ENCODE results near the gene CLIC4.
"Not testable (repeated sequence)": the region's sequence is repeated elsewhere in the genome, so short reads cannot be mapped to it uniquely, and the experiment has no call there.

CLIC4 gene

GRCh38 chr1:24748191-24749121 is 3.2 kb downstream of the CLIC4 start:
- no peak for DNase-seq

- no peak for DNase-seq
These were observed 4.0 kb downstream of the CLIC4 start for GRCh38 chr1:24749252-24749651.

GRCh38 chr1:24749886-24750285 is 4.6 kb downstream of the CLIC4 start:
- DNase-seq: no peak

- DNase-seq: no peak
These were observed 6.6 kb downstream of the CLIC4 start for GRCh38 chr1:24751833-24752232.

DNA sequence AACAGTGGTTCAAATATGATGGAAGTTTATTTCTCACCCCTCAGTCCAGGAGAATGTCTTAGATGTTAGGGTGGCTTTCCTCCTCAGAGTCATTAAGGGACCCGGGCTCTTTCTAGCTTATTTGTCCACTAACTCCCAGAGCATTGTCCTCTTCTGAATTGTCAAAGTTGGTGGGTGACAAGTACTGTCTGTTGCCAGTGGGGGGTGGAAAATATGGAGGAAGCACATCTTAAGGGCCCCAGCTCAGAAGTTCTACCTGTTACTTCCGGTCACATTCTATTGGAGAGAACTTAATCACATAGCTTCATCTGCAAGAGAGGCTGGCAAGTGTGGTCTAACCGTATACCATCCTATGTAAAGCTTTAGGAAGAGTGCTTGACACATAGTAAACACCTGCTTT is 7.1 kb downstream of the CLIC4 start:
- no peak for DNase-seq

DNA sequence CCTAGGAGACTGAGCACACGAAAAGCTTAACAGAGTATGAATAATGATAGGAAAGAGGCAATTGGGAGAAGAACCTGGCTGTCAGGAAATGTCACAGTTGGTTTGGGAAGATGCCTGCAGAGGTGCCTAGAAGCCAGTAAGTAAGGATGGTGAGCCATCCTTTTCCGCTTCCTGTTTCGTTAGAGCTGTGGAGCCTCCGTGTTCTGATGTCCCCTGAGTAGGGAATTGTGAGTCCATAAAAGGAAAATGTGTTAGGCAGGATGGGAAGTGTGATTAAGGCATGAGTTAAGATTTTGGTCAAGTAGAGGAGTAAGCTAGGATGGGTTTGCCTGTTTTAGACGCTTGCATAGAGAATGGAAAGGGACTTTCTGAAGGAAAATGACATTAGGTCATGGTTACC is 9.0 kb downstream of the CLIC4 start:
- DNase-seq: no peak

- not testable (repeated sequence) for DNase-seq
These were observed 10.1 kb downstream of the CLIC4 start for GRCh38 chr1:24755323-24755722.

GRCh38 chr1:24756395-24756794 is 11.1 kb downstream of the CLIC4 start:
- no peak for DNase-seq

DNA sequence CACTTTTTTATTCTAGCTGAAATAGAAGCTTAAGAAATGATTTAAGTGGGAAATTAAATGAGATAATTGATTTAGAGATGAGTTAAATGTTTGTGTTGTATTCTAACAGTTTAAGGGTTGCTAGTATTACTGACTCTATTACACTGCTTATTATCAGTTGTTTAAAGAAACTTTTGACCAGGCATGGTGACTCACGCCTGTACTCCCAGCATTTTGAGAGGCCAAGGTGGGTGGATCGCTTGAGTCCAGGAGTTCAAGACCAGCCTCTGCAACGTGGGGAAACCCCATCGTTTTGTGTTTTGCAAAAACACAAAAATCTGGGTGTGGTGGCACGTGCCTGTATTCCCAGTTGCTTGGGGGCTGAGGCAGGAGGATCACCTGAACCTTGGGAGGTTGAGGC is 14.2 kb downstream of the CLIC4 start:
- DNase-seq: no peak

- no peak for DNase-seq
These were observed 16.3 kb downstream of the CLIC4 start for GRCh38 chr1:24761582-24761981.

- DNase-seq: peak; percentile 85
These were observed 17.0 kb downstream of the CLIC4 start for GRCh38 chr1:24762133-24762676.

DNA sequence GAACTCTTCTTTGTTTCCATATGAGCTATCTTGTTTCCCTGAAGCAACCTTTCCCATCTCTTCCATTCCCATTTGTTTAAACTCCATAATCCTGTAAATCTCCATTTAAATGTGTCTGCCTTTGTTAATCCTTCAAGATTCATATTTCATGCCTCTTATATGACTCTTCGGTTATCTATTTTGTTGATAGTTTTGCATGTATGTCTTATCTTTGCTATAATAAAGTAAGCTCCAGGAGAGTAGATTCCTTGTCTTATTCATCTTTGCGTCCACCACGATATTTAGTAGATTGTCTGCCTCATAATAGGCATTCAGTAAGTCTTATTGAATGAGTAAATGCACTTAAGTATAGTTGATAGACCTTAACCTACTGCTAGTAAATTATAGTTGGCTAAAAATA is 18.4 kb downstream of the CLIC4 start:
- DNase-seq: no peak

DNA sequence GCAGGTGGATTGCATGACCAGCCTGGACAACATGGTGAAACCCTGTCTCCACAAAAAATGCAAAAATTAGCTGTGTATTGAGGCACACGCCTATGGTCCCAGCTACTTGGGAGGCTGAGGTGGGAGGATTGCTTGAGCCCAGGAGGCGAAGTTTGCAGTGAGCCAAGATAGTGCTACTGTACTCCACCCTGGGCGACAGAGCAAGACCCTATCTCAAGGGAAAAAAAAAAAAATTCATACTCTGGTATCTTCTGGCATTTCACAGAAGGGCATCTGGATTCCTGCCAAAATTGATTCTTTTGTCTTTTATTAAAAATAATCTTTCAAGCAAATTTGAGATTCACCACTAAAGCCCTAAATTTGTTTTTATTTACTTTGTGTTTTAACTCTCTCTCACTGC is 19.2 kb downstream of the CLIC4 start:
- DNase-seq: no peak

- no peak for DNase-seq
These were observed 19.6 kb downstream of the CLIC4 start for GRCh38 chr1:24764848-24765247.

DNA sequence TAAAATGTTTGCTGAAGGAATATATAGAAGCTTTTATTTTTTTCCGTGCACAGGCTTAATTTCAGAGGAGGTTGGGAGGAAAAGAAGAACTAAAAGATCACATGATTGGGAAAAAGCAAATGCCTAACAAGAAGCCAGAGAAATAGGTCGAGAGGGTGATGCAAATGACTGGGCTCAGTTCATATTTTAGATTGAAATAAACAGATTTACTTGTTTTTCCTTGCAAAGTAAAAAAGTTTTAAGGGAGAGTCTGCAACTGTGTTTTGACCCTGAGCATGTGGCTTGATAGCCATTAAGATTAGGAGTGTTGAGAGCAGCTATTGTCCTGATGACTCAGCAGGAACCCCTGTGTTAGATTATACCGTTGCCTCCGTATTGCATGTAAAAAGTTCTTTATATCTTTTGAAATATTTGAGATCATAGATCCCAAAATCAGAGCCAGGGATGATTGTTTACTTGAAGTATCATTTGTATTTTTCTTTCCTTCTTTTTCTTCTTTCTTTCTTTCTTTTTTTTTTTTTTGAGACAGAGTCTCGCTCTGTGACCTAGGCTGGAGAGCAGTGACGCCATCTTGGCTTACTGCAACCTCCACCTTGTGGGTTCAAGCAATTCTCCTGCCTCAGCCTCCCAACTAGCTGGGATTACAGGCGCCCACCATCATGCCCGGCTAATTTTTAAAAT is 20.2 kb downstream of the CLIC4 start:
- no peak for DNase-seq

GRCh38 chr1:24767351-24767750 is 22.1 kb downstream of the CLIC4 start:
- DNase-seq: no peak

DNA sequence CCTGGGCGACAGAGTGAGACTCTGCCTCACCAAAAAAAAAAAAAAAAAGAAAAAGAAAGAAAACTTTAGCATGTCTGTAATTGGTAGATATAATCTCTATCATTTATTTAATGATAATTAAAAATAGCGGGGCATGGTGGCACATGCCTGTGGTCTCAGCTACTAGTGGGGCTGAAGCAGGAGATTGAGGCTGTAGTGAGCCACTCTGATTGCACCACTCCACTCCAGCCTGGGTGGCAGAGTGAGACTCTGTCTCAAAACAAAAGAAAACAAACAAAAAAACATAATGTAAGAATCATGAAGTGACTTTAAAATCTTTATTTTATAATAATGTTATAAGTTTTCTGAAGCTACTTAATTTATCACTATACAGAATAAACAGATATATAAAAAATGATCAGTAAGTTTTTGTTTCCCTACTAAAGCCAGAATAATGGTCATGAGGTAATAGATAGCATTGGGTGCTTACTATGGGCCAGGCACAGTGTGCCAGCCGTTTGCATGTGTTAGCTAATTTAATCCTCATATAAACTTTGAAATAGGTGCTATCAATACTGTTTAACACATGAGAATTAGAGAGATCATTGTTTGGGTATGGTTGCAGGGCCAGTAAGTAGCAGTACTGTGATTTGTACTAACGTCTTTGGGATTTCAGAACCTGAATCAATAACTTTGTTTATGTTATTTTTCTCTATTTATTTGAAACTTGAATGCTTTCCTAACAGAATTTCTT is 23.8 kb downstream of the CLIC4 start:
- DNase-seq: no peak

- peak; percentile 69 for DNase-seq
These were observed 24.7 kb downstream of the CLIC4 start for GRCh38 chr1:24769656-24770651.

DNA sequence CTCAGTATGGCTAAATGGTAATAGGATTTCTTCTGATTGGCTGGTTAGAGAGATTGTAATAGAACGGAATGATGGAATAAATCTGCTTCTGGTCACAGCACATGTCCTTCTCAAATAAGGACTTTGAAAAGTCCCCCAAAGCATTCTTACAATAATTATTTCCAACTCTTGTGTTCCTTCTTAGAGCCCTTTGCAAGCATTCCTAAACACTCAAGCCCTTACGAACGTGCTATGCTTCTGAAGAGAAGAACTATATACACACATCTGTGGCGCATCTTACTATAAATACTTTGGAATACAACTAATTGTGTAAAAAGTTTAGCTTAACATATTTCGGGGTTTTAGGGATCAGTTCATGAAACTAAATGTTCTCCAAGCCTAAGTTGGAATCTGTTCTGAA is 25.6 kb downstream of the CLIC4 start:
- no peak for DNase-seq

DNA sequence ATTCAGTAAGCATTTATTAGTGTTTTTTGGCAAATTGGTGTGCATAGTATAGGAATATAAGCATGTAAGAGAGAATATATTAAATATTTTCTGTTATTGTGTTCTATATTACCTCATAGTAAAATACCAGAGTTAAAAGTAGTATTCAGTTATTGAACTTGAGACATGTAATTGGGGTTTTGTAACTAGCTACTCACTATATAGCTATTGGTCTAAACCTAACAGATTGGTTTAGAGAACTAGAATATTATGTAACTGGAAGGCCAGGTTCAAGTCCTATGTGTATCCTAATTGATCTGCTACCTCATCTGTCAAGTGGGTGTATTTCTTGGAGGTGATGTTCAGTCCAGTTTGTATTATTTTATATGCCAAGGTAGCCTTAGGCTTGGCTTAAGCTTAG is 26.3 kb downstream of the CLIC4 start:
- DNase-seq: no peak

DNA sequence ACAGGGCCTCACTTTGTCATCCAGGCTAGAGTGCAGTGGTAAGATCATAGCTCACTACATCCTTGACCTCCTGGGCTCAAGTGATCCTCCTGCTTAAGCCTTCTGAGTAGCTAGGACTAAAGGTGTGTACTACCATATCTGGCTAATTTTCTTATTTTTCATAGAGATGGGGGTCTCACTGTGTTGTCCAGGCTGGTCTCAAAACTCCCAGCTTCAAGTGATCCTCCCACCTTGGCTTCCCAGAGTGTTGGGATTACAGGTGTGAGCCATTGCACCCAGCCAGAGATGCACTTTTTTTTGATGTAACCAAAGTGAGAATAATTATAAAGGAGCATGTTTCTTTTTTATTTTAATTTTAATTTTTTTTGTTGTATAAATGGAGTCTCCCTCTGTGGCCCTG is 28.4 kb downstream of the CLIC4 start:
- DNase-seq: no peak

DNA sequence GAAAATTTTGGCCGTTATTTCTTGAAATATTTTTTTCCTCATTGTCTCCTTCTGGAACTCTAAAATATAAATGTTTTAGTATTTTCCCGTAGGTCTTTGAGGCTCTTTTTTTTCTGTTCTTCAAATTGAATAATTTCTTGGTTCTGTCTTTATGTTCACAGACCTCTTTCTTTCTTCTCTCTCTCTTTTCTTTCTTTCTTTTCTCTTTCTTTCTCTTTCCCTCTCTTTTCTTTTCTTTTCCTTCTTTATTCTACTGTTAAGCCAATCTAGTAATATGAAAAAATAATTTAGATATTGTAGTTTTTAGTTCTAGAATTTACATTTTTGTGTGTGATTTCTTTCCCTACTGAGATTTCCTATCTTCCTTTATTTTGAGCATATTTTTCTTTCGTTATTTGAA is 30.1 kb downstream of the CLIC4 start:
- no peak for DNase-seq
